Measurements from ENCODE around the gene PRKCI.

GRCh38 chr3:170247875-170248274, 25.7 kb downstream of the PRKCI start:
- TF ChIP-seq EP300 (IDR thresholded peaks at IDR 0.05) (no peak), POLR2A (IDR thresholded peaks at IDR 0.05) (no peak)
